Measurements from ENCODE around the gene CAMK2D. TPM values are rescaled to one million over a fixed set of nuclear protein-coding genes. Genes with fewer than 3 reads are reported as not detected.

Gene CAMK2D
- total RNA-seq, 1 donor from 2014 or later, result 19.7 TPM

DNA sequence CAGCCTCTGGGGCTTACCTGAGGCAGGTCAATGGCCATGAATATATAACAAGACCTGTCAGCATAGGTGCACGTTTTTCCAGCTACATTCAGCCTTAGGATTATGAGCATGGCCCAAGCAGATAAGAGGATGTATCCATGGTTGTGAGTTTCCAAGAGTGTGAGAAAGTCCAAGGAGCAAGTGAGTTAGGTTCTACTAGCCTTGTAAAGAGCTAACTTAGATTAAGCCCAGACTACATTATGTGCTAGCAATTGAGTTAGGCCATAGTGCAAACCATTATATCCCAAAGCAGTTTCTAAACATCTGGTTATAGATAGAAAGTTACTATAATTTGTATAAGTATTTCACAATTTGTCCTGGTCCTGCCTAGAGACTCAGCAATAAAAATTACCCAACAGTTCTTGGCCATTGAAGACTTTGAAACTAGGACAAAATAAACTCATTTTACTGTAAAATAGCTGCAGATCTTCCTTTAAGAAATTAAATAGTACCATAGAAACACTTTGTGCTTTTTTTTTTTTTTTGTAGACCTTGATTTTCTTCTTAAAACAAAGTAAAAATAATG, 312.0 kb downstream of the CAMK2D start:
- no peaks in the 10 kb centered on the region for H3K36me3 Mint-ChIP-seq (ENCODE audit: low read depth, unreplicated experiment)
- no peak overlapping the region for H3K4me3 Mint-ChIP-seq (ENCODE audit: unreplicated experiment)
- TF ChIP-seq, protein P1, sequence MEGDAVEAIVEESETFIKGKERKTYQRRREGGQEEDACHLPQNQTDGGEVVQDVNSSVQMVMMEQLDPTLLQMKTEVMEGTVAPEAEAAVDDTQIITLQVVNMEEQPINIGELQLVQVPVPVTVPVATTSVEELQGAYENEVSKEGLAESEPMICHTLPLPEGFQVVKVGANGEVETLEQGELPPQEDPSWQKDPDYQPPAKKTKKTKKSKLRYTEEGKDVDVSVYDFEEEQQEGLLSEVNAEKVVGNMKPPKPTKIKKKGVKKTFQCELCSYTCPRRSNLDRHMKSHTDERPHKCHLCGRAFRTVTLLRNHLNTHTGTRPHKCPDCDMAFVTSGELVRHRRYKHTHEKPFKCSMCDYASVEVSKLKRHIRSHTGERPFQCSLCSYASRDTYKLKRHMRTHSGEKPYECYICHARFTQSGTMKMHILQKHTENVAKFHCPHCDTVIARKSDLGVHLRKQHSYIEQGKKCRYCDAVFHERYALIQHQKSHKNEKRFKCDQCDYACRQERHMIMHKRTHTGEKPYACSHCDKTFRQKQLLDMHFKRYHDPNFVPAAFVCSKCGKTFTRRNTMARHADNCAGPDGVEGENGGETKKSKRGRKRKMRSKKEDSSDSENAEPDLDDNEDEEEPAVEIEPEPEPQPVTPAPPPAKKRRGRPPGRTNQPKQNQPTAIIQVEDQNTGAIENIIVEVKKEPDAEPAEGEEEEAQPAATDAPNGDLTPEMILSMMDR (IDR thresholded peaks at IDR 0.05; ENCODE audit: unreplicated experiment), result no peak
- no peak for DNase-seq (ENCODE audit: low spot score)
- H3K9me3 Mint-ChIP-seq (ENCODE audit: unreplicated experiment), result no peaks in the 10 kb centered on the region
- H3K4me1 Mint-ChIP-seq (ENCODE audit: unreplicated experiment), result peaks cover 31% of the 10 kb centered on the region
- peaks cover 1% of the 10 kb centered on the region for H3K27me3 Mint-ChIP-seq (ENCODE audit: unreplicated experiment)
- no peak overlapping the region for H3K27ac Mint-ChIP-seq (ENCODE audit: unreplicated experiment)

DNA sequence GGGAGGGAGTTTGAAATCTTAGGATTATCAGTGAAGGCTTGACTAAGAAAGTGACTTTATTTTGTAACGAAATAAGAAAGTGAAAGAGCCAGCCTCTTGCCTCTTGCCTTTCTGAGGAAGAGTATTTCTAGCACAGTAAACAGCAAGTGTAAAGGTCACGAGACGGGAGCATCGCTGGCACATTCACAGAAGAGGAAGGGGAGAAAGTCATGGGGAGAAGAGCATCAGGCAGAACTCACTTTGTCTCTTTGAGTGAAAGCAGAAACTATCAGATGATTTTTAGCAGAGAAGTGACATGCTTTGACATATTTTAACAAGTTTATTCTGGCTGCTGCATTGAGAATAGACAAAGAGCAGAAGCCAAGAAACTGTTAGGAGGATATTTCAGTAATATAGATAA, 313.8 kb downstream of the CAMK2D start:
- DNase-seq (ENCODE audit: low spot score), result no peak
- Mint-ChIP-seq H3K4me1 (ENCODE audit: unreplicated experiment) (peaks cover 22% of the 10 kb centered on the region), H3K9me3 (ENCODE audit: unreplicated experiment) (no peaks in the 10 kb centered on the region), H3K27ac (ENCODE audit: unreplicated experiment) (no peak overlapping the region), H3K27me3 (ENCODE audit: unreplicated experiment) (peaks cover under 1% of the 10 kb centered on the region), H3K4me3 (ENCODE audit: unreplicated experiment) (no peak overlapping the region), H3K36me3 (ENCODE audit: low read depth, unreplicated experiment) (no peaks in the 10 kb centered on the region)
- TF ChIP-seq, protein P1 (IDR thresholded peaks at IDR 0.05; ENCODE audit: unreplicated experiment), result no peak

DNA sequence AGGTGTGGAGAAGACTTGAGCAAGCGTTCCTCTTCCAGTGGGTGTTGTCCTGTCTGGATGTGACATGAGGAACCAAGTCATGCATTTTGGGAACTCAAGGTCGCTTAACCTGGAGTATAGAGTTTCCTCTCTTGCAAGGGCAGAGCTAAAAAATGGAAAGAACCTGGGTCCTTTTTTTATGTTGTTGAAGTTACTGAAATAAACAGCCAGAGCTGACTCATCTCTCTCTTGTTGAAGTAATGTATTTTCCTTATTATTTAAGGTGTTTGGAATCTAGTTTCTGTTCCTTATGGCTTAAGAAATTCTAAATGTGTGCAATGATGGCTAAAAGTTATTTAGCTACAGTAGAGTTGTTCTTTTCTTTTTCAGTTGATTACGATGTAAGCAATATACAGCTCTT, 314.5 kb downstream of the CAMK2D start:
- TF ChIP-seq, protein P1 (IDR thresholded peaks at IDR 0.05; ENCODE audit: unreplicated experiment), result no peak
- no peak for DNase-seq (ENCODE audit: low spot score)
- Mint-ChIP-seq H3K36me3 (ENCODE audit: low read depth, unreplicated experiment) (no peaks in the 10 kb centered on the region), H3K27ac (ENCODE audit: unreplicated experiment) (no peak overlapping the region), H3K4me1 (ENCODE audit: unreplicated experiment) (peaks cover 21% of the 10 kb centered on the region), H3K27me3 (ENCODE audit: unreplicated experiment) (no peaks in the 10 kb centered on the region), H3K4me3 (ENCODE audit: unreplicated experiment) (no peak overlapping the region), H3K9me3 (ENCODE audit: unreplicated experiment) (no peaks in the 10 kb centered on the region)

DNA sequence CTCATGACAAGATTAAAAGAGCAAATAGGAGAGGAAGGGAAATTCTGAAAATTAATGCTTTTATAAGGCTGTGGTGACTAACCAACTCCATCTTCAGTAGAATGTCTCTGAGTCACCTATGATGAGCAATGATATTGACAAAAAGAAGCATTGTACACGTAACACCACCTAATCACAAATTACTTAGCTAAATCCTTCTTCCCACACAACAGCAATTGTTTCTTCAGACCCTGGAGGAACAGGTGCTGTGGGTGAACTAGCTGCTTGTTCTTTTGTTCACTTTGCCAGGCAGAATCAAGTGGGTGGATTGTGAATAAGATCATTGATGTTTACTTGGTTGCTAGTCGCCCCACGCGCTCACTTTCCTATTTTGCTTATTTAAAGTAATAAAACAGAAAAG, 315.5 kb downstream of the CAMK2D start:
- Mint-ChIP-seq H3K4me3 (ENCODE audit: unreplicated experiment) (no peak overlapping the region), H3K27me3 (ENCODE audit: unreplicated experiment) (no peaks in the 10 kb centered on the region), H3K27ac (ENCODE audit: unreplicated experiment) (no peak overlapping the region), H3K4me1 (ENCODE audit: unreplicated experiment) (peaks cover 12% of the 10 kb centered on the region), H3K9me3 (ENCODE audit: unreplicated experiment) (no peaks in the 10 kb centered on the region), H3K36me3 (ENCODE audit: low read depth, unreplicated experiment) (no peaks in the 10 kb centered on the region)
- DNase-seq (ENCODE audit: low spot score), result no peak
- TF ChIP-seq, protein P1 (IDR thresholded peaks at IDR 0.05; ENCODE audit: unreplicated experiment), result no peak

DNA sequence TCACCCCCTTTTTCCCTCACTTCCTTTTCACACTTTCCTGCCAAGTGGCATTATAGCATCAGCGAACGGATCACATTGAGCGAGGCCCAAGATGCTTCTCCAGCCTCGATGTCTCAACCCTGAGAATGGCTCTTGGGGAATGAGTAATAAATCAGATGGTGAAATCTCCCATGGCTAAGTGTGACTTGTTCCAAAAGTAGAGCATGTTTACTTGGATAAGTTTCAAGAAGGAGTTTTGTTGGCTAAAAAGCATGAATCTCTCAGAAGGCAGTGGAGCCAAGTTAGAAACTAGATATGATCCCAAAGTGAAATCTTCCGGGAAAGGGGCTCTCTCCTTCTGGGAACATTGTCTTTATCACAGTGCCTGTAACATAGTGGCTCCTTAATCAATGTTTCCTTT, 316.3 kb downstream of the CAMK2D start:
- Mint-ChIP-seq H3K27me3 (ENCODE audit: unreplicated experiment) (no peaks in the 10 kb centered on the region), H3K36me3 (ENCODE audit: low read depth, unreplicated experiment) (no peaks in the 10 kb centered on the region), H3K4me3 (ENCODE audit: unreplicated experiment) (no peak overlapping the region), H3K27ac (ENCODE audit: unreplicated experiment) (no peak overlapping the region), H3K9me3 (ENCODE audit: unreplicated experiment) (no peaks in the 10 kb centered on the region), H3K4me1 (ENCODE audit: unreplicated experiment) (peaks cover 11% of the 10 kb centered on the region)
- TF ChIP-seq, protein P1 (IDR thresholded peaks at IDR 0.05; ENCODE audit: unreplicated experiment), result no peak
- DNase-seq (ENCODE audit: low spot score), result no peak

Measured in endothelial cell (in vitro differentiated cells).